Testis (tissue), 3 donors: ENCODE measurements around the gene ATOH7. TPM values are rescaled to one million over a fixed set of nuclear protein-coding genes. Genes with fewer than 3 reads are reported as not detected.

Experiments
- polyA plus RNA-seq: library from polyadenylated mRNA; stranded (reverse); fragments of 350-450 nt; fragmentation: Illumina TruSeq; extraction: RNeasy Lipid Tissue Mini Kit (QIAGEN cat#74804); gene quantifications from one replicate; pipeline ENCODE4 v1.2.3, GENCODE V29; 2014; ENCODE audit warnings: low read depth, low replicate concordance; ENCODE audit not compliant: insufficient read depth
- total RNA-seq, 2 donors: library from RNA; depleted of rRNA; stranded (reverse); fragments of >200 nt; gene quantifications; one replicate each; pipeline ENCODE4 v1.2.3, GENCODE V29; 2016

Gene ATOH7
- total and polyA plus RNA-seq, 3 donors from 2014 or later, result 0.21 to 1.2 (median 0.63) TPM

Other genes with a start within 250 kb of the ATOH7 start
- 10 to 100 TPM; 67.3 to 79.1 TPM for gene HERC4, start 156.8 kb downstream of the ATOH7 start, total RNA-seq
- gene HERC4, start 156.8 kb downstream of the ATOH7 start, polyA plus RNA-seq, result 30.5 TPM
- 1 to 10 TPM; 1.5 to 1.8 TPM for gene MYPN, start 122.6 kb downstream of the ATOH7 start, total RNA-seq
- gene MYPN, start 122.6 kb downstream of the ATOH7 start, polyA plus RNA-seq, result 2.3 TPM
- 100 to 1,000 TPM in 1 of 2 donors, 10 to 100 TPM in 1; 87.9 to 103 TPM for gene HNRNPH3, start 100.0 kb upstream of the ATOH7 start, total RNA-seq
- 220 TPM for gene HNRNPH3, start 100.0 kb upstream of the ATOH7 start, polyA plus RNA-seq
- gene PBLD, start 100.8 kb upstream of the ATOH7 start, total RNA-seq, result 1 to 10 TPM; 7.6 TPM
- 4.4 TPM for gene PBLD, start 100.8 kb upstream of the ATOH7 start, polyA plus RNA-seq
- 10 to 100 TPM; 19.8 to 31.3 TPM for gene RUFY2, start 175.2 kb upstream of the ATOH7 start, total RNA-seq
- 6.1 TPM for gene RUFY2, start 175.2 kb upstream of the ATOH7 start, polyA plus RNA-seq
- gene DNA2, start 239.9 kb upstream of the ATOH7 start, total RNA-seq, result 1 to 10 TPM; 5.9 to 7.6 TPM
- 5.9 TPM for gene DNA2, start 239.9 kb upstream of the ATOH7 start, polyA plus RNA-seq